Transverse colon (tissue), 4 donors: ENCODE results near the gene SPTBN4. TPM values are rescaled to one million over a fixed set of nuclear protein-coding genes. Genes with fewer than 3 reads are reported as not detected.
"Not testable (repeated sequence)": the region's sequence is repeated elsewhere in the genome, so short reads cannot be mapped to it uniquely, and the experiment has no call there.

Experiments
- DNase-seq: peaks from one replicate; pipeline ENCODE4 v3.0.0-alpha.2; 2019
- H3K27ac ChIP-seq, 4 donors: fragments of 200-600 bp; sonication (generic); 2 replicates each; pipeline ENCODE4 v1.5.1; 2016 to 2018; ENCODE audit warnings: inconsistent platforms in 4 of 4
- H3K27me3 ChIP-seq: fragments of 200-600 bp; sonication (generic); 2 replicates; pipeline ENCODE4 v1.5.1; 2017; ENCODE audit warnings: inconsistent platforms
- H3K36me3 ChIP-seq, 4 donors: fragments of 200-600 bp; sonication (generic); 2 replicates each; pipeline ENCODE4 v1.5.1; 2017 to 2019; ENCODE audit warnings: inconsistent platforms in 4 of 4
- H3K4me1 ChIP-seq, 4 donors: fragments of 200-600 bp; sonication (generic); 2 replicates each; pipeline ENCODE4 v1.5.1; 2017 to 2020; ENCODE audit warnings: inconsistent platforms in 4 of 4
- H3K4me3 ChIP-seq, 4 donors: fragments of 200-600 bp; sonication (generic); 1 replicate in 1 of 4; 2 replicates in 3 of 4; pipeline versions ENCODE4 v1.5.1 to v1.6.1; 2017 to 2019; ENCODE audit warnings: inconsistent platforms in 4 of 4
- H3K9me3 ChIP-seq, 2 donors: fragments of 200-600 bp; sonication (generic); 2 replicates each; pipeline ENCODE4 v1.5.1; 2017 to 2019; ENCODE audit warnings: inconsistent platforms in 2 of 2
- EP300 ChIP-seq: sonication (generic); formaldehyde crosslinking; IDR thresholded peaks from one replicate; pipeline ENCODE4 v1.6.1; 2017; ENCODE audit warnings: antibody characterized with exemption, low read depth
- POLR2A ChIP-seq: fragments of 450-650 bp; IDR thresholded peaks from one replicate; pipeline ENCODE4 v1.6.1; 2016; ENCODE audit warnings: antibody characterized with exemption, mild to moderate bottlenecking, moderate library complexity
- POLR2AphosphoS5 ChIP-seq, 3 donors: sonication (generic); formaldehyde crosslinking; IDR thresholded peaks; one replicate each; pipeline ENCODE4 v1.6.1; 2016; ENCODE audit warnings: antibody characterized with exemption in 3 of 3
- WGBS, 2 donors: methylation state at CpG; one replicate each; pipeline ENCODE4 v1.1.5; 2018; ENCODE audit warnings: low coverage in 1 of 2; 5-methylcytosine and 5-hydroxymethylcytosine counted together
- in situ Hi-C, 4 donors: fragments of 200-750 bp; cut with MboI; loops; one replicate each; pipeline versions ENCODE4 v1.15.0 to v1.15.1; 2017; ENCODE audit warnings: low sequenced_read_pairs in 3 of 4, low pct_ligation_motif_present in 1 of 4, low pct_unique_long_range_greater_than_20kb in 1 of 4
- intact Hi-C: fragments of 100-400 bp; cut with DNase I; formaldehyde crosslinking; loops from one replicate; pipeline ENCODE4 v1.15.1; 2023; ENCODE audit warnings: low total_unique reads
- total RNA-seq, 4 donors: library from RNA; depleted of rRNA; stranded (reverse); fragments of >200 nt; gene quantifications; one replicate each; pipeline ENCODE4 v1.1.0, GENCODE V29; 2016
- TF ChIP-seq, protein P1 (sequence below), 5 experiments: fragments of 200-600 bp in 3 of 5; fragments of 450-650 bp in 2 of 5; sonication (generic) in 3 of 5; IDR thresholded peaks; 1 replicate in 2 of 5; 2 replicates in 3 of 5; pipeline ENCODE4 v1.5.1; 2016 to 2017; ENCODE audit warnings: antibody characterized with exemption in 5 of 5, inconsistent platforms in 3 of 5, mild to moderate bottlenecking in 2 of 5, moderate library complexity in 1 of 5

SPTBN4 gene
- total RNA-seq, 4 donors from 2014 or later = under 0.01 to 1.5 (median 0.99) TPM

DNA sequence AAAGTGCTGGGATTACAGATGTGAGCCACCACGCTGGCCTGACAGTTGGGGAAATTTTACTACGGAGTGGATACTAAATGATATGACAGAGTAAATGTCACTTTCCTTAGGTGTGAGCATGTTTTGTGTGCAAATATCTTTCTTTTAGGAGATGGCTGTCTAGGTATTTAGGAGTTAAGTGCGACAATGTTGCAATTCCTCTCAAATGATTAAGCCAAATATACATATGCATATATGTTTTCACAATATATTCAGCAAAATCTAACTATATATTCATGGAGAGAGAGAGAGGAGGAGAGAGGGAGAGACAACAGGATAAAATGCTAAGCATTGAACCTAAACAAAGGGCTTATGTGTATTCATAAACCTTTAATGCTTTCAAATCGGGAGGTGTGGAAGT lies 17.3 kb upstream of the SPTBN4 start:
- Histone ChIP-seq H3K4me3 (no peak overlapping the region), H3K27me3 (no peaks in the 10 kb centered on the region), H3K4me1 (peaks cover 5 to 17% (median 9%) of the 10 kb centered on the region in 4 donors), H3K27ac (no peak overlapping the region), H3K36me3 (no peaks in the 10 kb centered on the region), H3K9me3 (no peaks in the 10 kb centered on the region)
- WGBS, 2 donors = 75 to 90% methylated on average over 2 to 4 of the region's 4 CpGs
- in situ Hi-C loops (no loop called here), intact Hi-C loops (no loop called here)
- no peak for DNase-seq
- TF ChIP-seq EP300 = no peak
- TF ChIP-seq POLR2A = no peak
- TF ChIP-seq, protein P1, sequence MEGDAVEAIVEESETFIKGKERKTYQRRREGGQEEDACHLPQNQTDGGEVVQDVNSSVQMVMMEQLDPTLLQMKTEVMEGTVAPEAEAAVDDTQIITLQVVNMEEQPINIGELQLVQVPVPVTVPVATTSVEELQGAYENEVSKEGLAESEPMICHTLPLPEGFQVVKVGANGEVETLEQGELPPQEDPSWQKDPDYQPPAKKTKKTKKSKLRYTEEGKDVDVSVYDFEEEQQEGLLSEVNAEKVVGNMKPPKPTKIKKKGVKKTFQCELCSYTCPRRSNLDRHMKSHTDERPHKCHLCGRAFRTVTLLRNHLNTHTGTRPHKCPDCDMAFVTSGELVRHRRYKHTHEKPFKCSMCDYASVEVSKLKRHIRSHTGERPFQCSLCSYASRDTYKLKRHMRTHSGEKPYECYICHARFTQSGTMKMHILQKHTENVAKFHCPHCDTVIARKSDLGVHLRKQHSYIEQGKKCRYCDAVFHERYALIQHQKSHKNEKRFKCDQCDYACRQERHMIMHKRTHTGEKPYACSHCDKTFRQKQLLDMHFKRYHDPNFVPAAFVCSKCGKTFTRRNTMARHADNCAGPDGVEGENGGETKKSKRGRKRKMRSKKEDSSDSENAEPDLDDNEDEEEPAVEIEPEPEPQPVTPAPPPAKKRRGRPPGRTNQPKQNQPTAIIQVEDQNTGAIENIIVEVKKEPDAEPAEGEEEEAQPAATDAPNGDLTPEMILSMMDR (IDR thresholded peaks at IDR 0.05) = no peak
- TF ChIP-seq POLR2AphosphoS5 (IDR thresholded peaks at IDR 0.05) = no peak

DNA sequence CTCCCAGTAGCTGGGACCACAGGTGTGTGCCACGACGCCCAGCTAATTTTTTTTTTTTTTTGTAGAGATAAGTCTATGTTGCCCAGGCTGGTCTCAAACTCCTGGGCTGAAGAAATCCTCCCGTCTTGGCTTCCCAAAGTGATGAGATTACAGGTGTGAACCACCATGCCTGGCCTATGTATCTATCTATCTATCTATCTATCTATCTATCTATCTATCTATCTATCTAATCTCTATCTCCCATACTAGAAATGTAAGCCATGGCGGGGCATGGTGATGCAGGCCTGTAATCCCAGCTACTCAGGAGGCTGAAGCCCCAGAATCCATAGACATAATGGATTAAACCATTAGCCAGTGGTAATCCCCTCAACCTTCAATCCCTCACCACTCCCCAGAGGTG lies 16.1 kb upstream of the SPTBN4 start:
- no peak overlapping the region for H3K4me3 ChIP-seq
- intact Hi-C loops = no loop called here
- TF ChIP-seq EP300 (no peak), POLR2A (no peak), POLR2AphosphoS5 (IDR thresholded peaks at IDR 0.05) (no peak)
- TF ChIP-seq, protein P1 (IDR thresholded peaks at IDR 0.05) = no peak
- no peak overlapping the region for H3K27ac ChIP-seq
- no peak for DNase-seq
- H3K36me3 ChIP-seq = no peaks in the 10 kb centered on the region
- 91 to 100% methylated on average over 3 to 4 of the region's 4 CpGs for WGBS, 2 donors
- no peaks in the 10 kb centered on the region for H3K27me3 ChIP-seq
- H3K4me1 ChIP-seq = peaks cover 0 to 8% (median 1%) of the 10 kb centered on the region in 4 donors
- no peaks in the 10 kb centered on the region for H3K9me3 ChIP-seq
- in situ Hi-C loops = no loop called here

DNA sequence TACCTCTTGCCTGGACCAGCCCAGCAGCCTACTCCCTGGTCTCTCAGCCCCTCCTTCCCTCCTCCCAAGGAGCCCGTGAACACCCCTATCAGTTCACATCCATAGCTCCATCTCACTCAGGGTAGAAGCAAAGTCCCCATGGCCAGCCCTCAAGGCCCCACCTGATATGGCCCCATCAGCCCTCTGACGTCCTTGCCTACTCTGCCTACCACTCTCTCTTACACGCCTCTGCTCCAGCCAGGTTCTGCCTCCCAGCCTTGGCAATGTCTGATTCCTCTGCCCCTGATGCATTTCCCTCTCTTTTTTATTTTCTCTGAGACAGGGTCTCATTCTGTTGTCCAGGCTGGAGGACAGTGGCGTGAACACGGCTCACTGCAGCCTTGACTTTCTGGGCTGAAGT lies 14.8 kb upstream of the SPTBN4 start:
- no peaks in the 10 kb centered on the region for H3K27me3 ChIP-seq
- in situ Hi-C loops = no loop called here
- no peak overlapping the region for H3K27ac ChIP-seq
- 74 to 87% methylated on average over 3 to 5 of the region's 5 CpGs for WGBS, 2 donors
- TF ChIP-seq, protein P1 (IDR thresholded peaks at IDR 0.05) = no peak
- TF ChIP-seq POLR2A (no peak), POLR2AphosphoS5 (IDR thresholded peaks at IDR 0.05) (no peak), EP300 (no peak)
- intact Hi-C loops = no loop called here
- DNase-seq = no peak
- no peaks in the 10 kb centered on the region for H3K9me3 ChIP-seq
- no peak overlapping the region for H3K4me3 ChIP-seq
- no peaks in the 10 kb centered on the region for H3K4me1 ChIP-seq
- peaks cover 0 to 2% (median 0%) of the 10 kb centered on the region in 4 donors for H3K36me3 ChIP-seq

DNA sequence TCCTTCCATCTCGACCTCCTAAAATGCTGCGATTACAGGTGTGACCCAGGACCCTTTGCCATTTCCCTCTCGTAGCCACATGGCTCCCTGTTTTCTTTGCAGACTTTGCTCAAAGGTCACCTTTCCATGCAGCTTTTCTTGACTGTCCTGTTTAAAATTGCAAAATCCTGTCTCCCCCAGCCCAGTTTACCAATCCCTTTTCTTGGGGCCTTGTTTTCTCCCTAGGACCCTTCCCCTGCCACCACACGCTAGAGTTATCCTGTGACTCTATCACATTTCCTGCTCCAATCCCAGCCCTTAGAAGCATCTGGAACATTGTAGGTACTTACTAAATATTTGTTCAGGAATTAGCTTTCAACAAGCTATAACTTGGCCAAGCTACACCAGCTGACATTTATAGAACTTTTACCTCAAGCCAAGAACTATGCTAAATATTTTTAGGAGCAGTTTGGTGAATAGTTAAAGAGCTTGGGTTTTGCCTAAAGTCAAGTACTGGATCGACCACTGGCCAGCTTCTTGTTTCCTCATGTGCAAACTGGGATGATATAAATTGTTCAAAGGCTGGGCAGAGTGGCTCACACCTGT lies 13.6 kb upstream of the SPTBN4 start:
- 79 to 91% methylated on average over 4 to 5 of the region's 5 CpGs for WGBS, 2 donors
- no peak overlapping the region for H3K4me3 ChIP-seq
- no peaks in the 10 kb centered on the region for H3K4me1 ChIP-seq
- H3K27me3 ChIP-seq = no peaks in the 10 kb centered on the region
- no peaks in the 10 kb centered on the region for H3K9me3 ChIP-seq
- no peak for DNase-seq
- intact Hi-C loops = no loop called here
- peaks cover 0 to 6% (median 3%) of the 10 kb centered on the region in 4 donors for H3K36me3 ChIP-seq
- H3K27ac ChIP-seq = no peak overlapping the region
- in situ Hi-C loops = no loop called here
- TF ChIP-seq POLR2AphosphoS5 (IDR thresholded peaks at IDR 0.05) (no peak), EP300 (no peak), POLR2A (no peak)
- TF ChIP-seq, protein P1 (IDR thresholded peaks at IDR 0.05) = no peak

DNA sequence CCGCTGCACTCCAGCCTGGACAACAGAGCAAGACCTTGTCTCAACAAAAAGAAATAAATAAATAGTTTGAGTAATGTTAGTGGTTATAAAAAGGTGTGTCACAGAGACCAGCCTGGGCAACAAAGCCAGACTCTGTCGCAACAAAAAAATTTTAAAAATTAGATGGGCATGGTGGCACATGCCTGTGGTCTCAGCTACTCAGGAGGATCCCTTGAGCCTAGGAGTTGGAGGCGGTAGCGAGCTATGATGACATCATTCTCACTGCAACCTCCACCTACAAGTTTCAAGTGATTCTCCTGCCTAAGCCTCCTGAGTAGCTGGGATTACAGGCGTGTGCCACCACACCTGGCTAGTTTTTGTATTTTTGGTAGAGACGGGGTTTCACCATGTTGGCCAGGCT lies 12.9 kb upstream of the SPTBN4 start:
- H3K9me3 ChIP-seq, H3K27me3 ChIP-seq, in situ Hi-C loops, H3K36me3 ChIP-seq, H3K4me1 ChIP-seq, H3K4me3 ChIP-seq, DNase-seq, H3K27ac ChIP-seq, intact Hi-C loops: not testable (repeated sequence)
- 80 to 91% methylated on average over 1 to 6 of the region's 6 CpGs for WGBS, 2 donors
